Amniotic epithelial cell (primary cell): ENCODE data around the gene OR4D11.
A peak's percentile ranks its signal among the peaks of the same experiment; 100 is the strongest.

Source experiments
- DNase-seq: peaks from one replicate; pipeline ENCODE4 v3.0.0-alpha.2; 2010; ENCODE audit warnings: low read depth

The OR4D11 gene

DNA sequence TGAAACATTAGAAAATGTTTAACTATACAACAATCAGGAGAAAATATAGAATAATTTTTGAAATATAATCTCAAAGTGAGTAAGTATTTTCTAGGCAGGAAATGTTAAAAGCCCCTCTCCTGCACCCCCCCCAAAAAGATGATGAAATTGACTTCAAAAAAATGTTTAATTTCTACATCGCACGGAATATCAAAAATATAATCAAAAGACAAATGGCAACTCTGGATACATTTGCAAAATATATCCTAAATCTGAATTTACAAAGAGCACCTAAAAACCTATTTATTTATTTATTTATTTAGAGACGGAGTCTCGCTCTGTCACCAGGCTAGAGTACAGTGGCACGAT is 44.9 kb downstream of the OR4D11 start:
- no peak for DNase-seq

- peak; percentile 93 for DNase-seq
Observed at GRCh38 chr11:59550368-59550841, 47.0 kb downstream of the OR4D11 start.

DNA sequence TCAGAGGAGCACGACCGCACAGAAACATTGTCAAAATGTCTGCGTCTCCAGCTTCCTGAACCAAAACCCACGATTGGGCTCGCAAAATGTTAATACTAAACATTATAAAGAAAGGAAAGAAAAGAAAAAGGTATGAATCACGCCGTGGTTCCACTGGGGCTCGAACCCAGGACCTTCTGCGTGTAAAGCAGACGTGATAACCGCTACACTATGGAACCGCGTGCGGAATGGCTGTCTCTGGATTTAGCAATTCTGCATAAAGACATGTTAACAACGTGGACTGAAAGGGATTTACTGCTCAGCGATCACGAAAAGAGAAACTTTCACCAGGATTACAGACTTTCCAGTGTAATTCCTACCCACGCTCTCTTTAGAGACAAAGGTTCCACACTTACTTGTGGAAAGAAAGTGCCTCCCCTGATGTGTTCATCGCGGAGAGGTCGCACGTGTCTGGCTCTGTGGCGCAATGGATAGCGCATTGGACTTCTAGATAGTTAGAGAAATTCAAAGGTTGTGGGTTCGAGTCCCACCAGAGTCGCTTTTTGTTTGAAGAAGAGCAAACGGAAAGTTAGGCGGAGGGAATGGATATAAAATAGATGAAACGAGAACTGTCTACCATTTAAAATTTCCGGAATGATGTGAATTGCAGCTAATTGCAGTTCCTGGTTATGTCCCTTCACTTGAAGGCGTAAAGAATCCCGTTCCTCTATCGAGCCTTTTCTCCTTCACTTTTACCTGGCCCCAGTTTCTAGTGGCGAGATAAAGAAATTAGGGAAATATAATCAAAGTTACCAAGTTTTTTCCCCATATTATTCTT is 47.7 kb downstream of the OR4D11 start:
- peak; percentile 90 for DNase-seq

- DNase-seq = peak; percentile 88
Observed at GRCh38 chr11:59551659-59552521, 48.5 kb downstream of the OR4D11 start.

DNA sequence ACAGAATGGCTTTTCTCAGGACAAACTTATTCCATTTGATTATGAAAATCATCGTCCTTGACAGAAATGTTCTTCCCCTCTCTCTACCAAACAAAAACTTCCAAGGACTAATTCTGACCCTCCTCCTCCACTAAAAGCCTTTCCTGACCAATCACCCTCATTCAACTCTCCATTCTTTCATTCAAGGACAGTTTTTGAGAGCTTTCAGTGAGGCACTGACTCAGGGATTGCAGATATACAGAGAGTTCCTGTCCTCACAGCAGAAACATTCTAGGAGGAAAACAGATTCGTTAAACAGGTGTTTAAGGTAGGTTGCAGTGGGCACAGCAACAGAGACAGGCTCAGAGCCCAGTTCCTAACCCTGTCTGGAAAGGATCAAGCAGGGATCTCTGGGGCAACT is 49.5 kb downstream of the OR4D11 start:
- DNase-seq = no peak

DNA sequence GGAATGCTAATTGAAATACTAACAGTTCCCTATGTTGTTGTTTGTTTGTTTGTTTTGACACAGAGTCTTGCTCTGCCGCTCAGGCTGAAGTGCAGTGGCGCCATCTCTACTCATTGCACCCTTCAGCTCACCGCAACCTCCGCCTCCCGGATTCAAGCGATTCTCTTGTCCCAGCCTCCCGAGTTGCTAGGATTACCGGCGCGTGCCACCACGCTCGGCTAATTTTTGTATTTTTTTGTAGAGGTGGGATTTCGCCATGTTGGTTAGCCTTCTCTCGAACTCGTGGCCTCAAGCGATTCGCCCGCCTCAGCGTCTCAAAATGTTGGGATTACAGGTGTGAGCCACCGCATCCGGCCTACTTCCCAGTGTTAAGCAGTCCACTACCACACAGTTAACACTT is 49.9 kb downstream of the OR4D11 start:
- DNase-seq = no peak
